ENCODE data around the gene GOT2. TPM values are rescaled to one million over a fixed set of nuclear protein-coding genes. Genes with fewer than 3 reads are reported as not detected.

The GOT2 gene
- total RNA-seq, 2 donors from 2014 or later, result 106 to 128 TPM

DNA sequence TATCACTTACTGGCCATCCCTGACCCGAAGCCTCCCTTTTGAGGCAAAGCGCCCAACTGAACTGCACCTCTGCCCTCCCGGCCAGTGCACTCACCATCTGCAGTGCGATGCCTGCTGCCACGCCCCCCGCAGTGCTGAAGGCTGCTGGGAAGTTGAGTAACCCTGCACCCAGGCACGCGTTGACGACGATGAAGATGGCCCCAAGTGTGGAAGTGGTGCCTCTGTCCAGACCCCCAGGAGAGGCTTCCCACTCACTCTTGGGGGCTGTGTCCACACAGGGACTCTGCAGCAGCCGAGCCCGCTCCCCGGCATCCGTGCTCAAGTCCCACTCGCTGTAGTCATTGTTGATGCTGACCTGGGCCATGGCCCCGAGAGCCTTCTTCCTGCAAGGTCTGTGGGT lies 54.4 kb downstream of the GOT2 start:
- H3K36me3 ChIP-seq (ENCODE audit: control insufficient read depth, insufficient read depth, low read length), result peaks cover 40% of the 10 kb centered on the region
- no peaks in the 10 kb centered on the region for H3K9me3 Mint-ChIP-seq
- peak overlapping the region; percentile 15 for H3K27ac Mint-ChIP-seq
- DNase-seq, result no peak
- H3K9ac ChIP-seq (ENCODE audit: extremely low read depth, low read length, poor library complexity, severe bottlenecking), result no peak overlapping the region
- H3K36me3 Mint-ChIP-seq (ENCODE audit: low read depth), result peaks cover 44% of the 10 kb centered on the region
- H3K27ac ChIP-seq (ENCODE audit: low read depth, low read length), result no peak overlapping the region
- H3K4me1 ChIP-seq (ENCODE audit: control insufficient read depth, insufficient read depth, low read length), result no peaks in the 10 kb centered on the region
- no peaks in the 10 kb centered on the region for H3K9me3 ChIP-seq (ENCODE audit: control insufficient read depth, low read length)
- no peak overlapping the region for H3K4me3 ChIP-seq (ENCODE audit: low read length)
- no peak overlapping the region for H3K4me3 Mint-ChIP-seq
- WGBS, 2 experiments (ENCODE audit: insufficient coverage in 1 of 2, insufficient read length in 1 of 2), result 96% methylated on average over 9 to 16 of the region's 16 CpGs
- H3K27me3 Mint-ChIP-seq (ENCODE audit: insufficient read depth), result no peaks in the 10 kb centered on the region
- TF ChIP-seq, protein P1, sequence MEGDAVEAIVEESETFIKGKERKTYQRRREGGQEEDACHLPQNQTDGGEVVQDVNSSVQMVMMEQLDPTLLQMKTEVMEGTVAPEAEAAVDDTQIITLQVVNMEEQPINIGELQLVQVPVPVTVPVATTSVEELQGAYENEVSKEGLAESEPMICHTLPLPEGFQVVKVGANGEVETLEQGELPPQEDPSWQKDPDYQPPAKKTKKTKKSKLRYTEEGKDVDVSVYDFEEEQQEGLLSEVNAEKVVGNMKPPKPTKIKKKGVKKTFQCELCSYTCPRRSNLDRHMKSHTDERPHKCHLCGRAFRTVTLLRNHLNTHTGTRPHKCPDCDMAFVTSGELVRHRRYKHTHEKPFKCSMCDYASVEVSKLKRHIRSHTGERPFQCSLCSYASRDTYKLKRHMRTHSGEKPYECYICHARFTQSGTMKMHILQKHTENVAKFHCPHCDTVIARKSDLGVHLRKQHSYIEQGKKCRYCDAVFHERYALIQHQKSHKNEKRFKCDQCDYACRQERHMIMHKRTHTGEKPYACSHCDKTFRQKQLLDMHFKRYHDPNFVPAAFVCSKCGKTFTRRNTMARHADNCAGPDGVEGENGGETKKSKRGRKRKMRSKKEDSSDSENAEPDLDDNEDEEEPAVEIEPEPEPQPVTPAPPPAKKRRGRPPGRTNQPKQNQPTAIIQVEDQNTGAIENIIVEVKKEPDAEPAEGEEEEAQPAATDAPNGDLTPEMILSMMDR (conservative IDR thresholded peaks at IDR 0.05), result no peak
- no peaks in the 10 kb centered on the region for H3K27me3 ChIP-seq (ENCODE audit: control insufficient read depth, insufficient read depth, low read length, poor library complexity, severe bottlenecking)
- H3K4me1 Mint-ChIP-seq, result peaks cover 10% of the 10 kb centered on the region

DNA sequence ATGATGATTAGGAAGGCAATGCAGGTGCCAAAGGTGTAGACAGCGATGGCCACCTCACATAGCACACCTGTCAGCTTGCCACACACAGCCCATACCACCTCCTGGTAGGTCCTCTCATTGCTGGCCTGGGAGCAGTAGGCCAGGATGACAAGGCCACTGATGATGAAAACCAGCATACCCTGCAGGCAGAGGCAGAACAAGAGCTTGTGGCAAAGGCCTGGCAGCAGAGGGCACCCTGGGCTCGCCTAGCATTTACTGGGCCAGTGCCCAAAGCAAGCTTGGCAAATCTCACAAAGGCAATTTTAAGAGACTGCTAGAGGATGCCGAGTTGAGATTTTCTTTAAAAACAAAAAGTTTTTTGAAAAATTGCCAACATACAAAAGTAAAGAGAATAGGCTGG lies 55.4 kb downstream of the GOT2 start:
- no peak overlapping the region for H3K27ac Mint-ChIP-seq
- no peaks in the 10 kb centered on the region for H3K9me3 Mint-ChIP-seq
- H3K36me3 ChIP-seq (ENCODE audit: control insufficient read depth, insufficient read depth, low read length), result peaks cover 42% of the 10 kb centered on the region
- no peaks in the 10 kb centered on the region for H3K4me1 ChIP-seq (ENCODE audit: control insufficient read depth, insufficient read depth, low read length)
- no peak overlapping the region for H3K4me3 ChIP-seq (ENCODE audit: low read length)
- peaks cover 6% of the 10 kb centered on the region for H3K4me1 Mint-ChIP-seq
- no peak overlapping the region for H3K27ac ChIP-seq (ENCODE audit: low read depth, low read length)
- TF ChIP-seq, protein P1 (conservative IDR thresholded peaks at IDR 0.05), result no peak
- H3K9me3 ChIP-seq (ENCODE audit: control insufficient read depth, low read length), result no peaks in the 10 kb centered on the region
- no peak overlapping the region for H3K4me3 Mint-ChIP-seq
- H3K9ac ChIP-seq (ENCODE audit: extremely low read depth, low read length, poor library complexity, severe bottlenecking), result no peak overlapping the region
- DNase-seq, result no peak
- peaks cover 50% of the 10 kb centered on the region for H3K36me3 Mint-ChIP-seq (ENCODE audit: low read depth)
- H3K27me3 Mint-ChIP-seq (ENCODE audit: insufficient read depth), result no peaks in the 10 kb centered on the region
- H3K27me3 ChIP-seq (ENCODE audit: control insufficient read depth, insufficient read depth, low read length, poor library complexity, severe bottlenecking), result no peaks in the 10 kb centered on the region
- WGBS, 2 experiments (ENCODE audit: insufficient coverage in 1 of 2, insufficient read length in 1 of 2), result 86 to 94% methylated on average over 2 to 3 of the region's 3 CpGs

- Mint-ChIP-seq H3K4me3 (no peak overlapping the region), H3K27me3 (ENCODE audit: insufficient read depth) (no peaks in the 10 kb centered on the region), H3K36me3 (ENCODE audit: low read depth) (peaks cover 50% of the 10 kb centered on the region), H3K27ac (no peak overlapping the region), H3K4me1 (peaks cover 1% of the 10 kb centered on the region), H3K9me3 (no peaks in the 10 kb centered on the region)
- no peak overlapping the region for H3K27ac ChIP-seq (ENCODE audit: low read depth, low read length)
- no peaks in the 10 kb centered on the region for H3K9me3 ChIP-seq (ENCODE audit: control insufficient read depth, low read length)
- H3K9ac ChIP-seq (ENCODE audit: extremely low read depth, low read length, poor library complexity, severe bottlenecking), result no peak overlapping the region
- no peaks in the 10 kb centered on the region for H3K27me3 ChIP-seq (ENCODE audit: control insufficient read depth, insufficient read depth, low read length, poor library complexity, severe bottlenecking)
- H3K4me3 ChIP-seq (ENCODE audit: low read length), result no peak overlapping the region
- TF ChIP-seq, protein P1 (conservative IDR thresholded peaks at IDR 0.05), result no peak
- no peak for DNase-seq
- no peaks in the 10 kb centered on the region for H3K4me1 ChIP-seq (ENCODE audit: control insufficient read depth, insufficient read depth, low read length)
- 95 to 100% methylated on average over 1 to 4 of the region's 4 CpGs for WGBS, 2 experiments (ENCODE audit: insufficient coverage in 1 of 2, insufficient read length in 1 of 2)
- H3K36me3 ChIP-seq (ENCODE audit: control insufficient read depth, insufficient read depth, low read length), result peaks cover 42% of the 10 kb centered on the region
These were observed 55.8 kb downstream of the GOT2 start for GRCh38 chr16:58678269-58678668.
